H1 (cell line): ENCODE measurements around the gene TYK2.

Experiments
- EZH2 ChIP-seq: fragments of 200-600 bp; sonication (generic); IDR thresholded peaks from 2 replicates; pipeline ENCODE4 v1.7.1; 2012; ENCODE audit warnings: low read depth, mild to moderate bottlenecking, moderate library complexity, low read length, inconsistent platforms; ENCODE audit not compliant: severe bottlenecking
- FOSL1 ChIP-seq: IDR thresholded peaks from 2 replicates; pipeline ENCODE4 v1.6.1; 2011; ENCODE audit warnings: mild to moderate bottlenecking, low read depth, low read length, moderate library complexity; ENCODE audit not compliant: insufficient read depth
- GABPA ChIP-seq: IDR thresholded peaks from 2 replicates; pipeline ENCODE4 v1.6.1; 2011; ENCODE audit warnings: mild to moderate bottlenecking, low read length, moderate library complexity, borderline replicate concordance; ENCODE audit not compliant: insufficient read depth
- NANOG ChIP-seq: IDR thresholded peaks from 2 replicates; pipeline ENCODE4 v1.6.1; 2011; ENCODE audit warnings: low read length, low read depth, mild to moderate bottlenecking, inconsistent platforms; ENCODE audit not compliant: insufficient read depth, poor library complexity, severe bottlenecking
- POLR2A ChIP-seq, 2 experiments: IDR thresholded peaks; 1 replicate in 1 of 2; 2 replicates in 1 of 2; pipeline ENCODE4 v1.6.1; 2011; ENCODE audit warnings: low read depth in 2 of 2, low read length in 2 of 2, mild to moderate bottlenecking in 2 of 2; ENCODE audit errors: control extremely low read depth in 1 of 2
- POLR2AphosphoS5 ChIP-seq: IDR thresholded peaks from 2 replicates; pipeline ENCODE4 v1.6.1; 2011; ENCODE audit warnings: low read depth, low read length
- RFX5 ChIP-seq: IDR thresholded peaks from 2 replicates; pipeline ENCODE4 v1.6.1; 2011; ENCODE audit warnings: low read depth, low read length, improper control_type of control experiment, borderline replicate concordance
- TF ChIP-seq, protein P1 (sequence below), 3 experiments: IDR thresholded peaks; 1 replicate in 2 of 3; 2 replicates in 1 of 3; pipeline versions ENCODE4 v1.5.1 to v1.6.1; 2011; ENCODE audit warnings: low read length in 3 of 3, mild to moderate bottlenecking in 3 of 3, inconsistent platforms in 2 of 3, low read depth in 1 of 3, moderate library complexity in 1 of 3; ENCODE audit not compliant: insufficient read depth in 1 of 3; ENCODE audit errors: control extremely low read depth in 1 of 3
- TF ChIP-seq, protein P2 (sequence below): IDR thresholded peaks from 2 replicates; pipeline ENCODE4 v1.6.1; 2012; ENCODE audit warnings: low read length, inconsistent platforms

DNA sequence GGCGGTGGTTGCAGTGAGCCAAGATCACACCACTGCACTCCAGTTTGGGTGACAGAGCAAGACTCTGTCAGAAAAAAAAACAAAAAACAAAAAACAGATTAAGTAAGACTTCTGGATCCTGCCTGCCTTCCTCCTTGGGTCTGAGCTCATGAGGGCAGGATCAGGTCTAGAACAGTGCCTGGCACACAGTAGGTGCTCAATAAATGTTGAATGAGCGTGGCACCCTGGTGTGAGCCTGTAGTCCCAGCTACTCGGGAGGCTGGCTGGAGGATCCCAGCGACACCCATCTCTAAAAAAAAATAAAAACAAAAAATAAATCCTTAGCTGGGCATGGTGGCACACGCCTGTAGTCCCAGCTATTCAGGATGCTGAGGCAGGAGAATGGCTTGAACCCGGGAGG, 25.8 kb upstream of the TYK2 start:
- TF ChIP-seq GABPA (no peak), RFX5 (no peak), POLR2A (IDR thresholded peaks at IDR 0.05; ENCODE audit: control extremely low read depth in 1 of 2, low read depth in 2 of 2, low read length in 2 of 2) (no peak), FOSL1 (no peak), EZH2 (no peak), POLR2AphosphoS5 (no peak), NANOG (no peak)
- TF ChIP-seq, protein P1, sequence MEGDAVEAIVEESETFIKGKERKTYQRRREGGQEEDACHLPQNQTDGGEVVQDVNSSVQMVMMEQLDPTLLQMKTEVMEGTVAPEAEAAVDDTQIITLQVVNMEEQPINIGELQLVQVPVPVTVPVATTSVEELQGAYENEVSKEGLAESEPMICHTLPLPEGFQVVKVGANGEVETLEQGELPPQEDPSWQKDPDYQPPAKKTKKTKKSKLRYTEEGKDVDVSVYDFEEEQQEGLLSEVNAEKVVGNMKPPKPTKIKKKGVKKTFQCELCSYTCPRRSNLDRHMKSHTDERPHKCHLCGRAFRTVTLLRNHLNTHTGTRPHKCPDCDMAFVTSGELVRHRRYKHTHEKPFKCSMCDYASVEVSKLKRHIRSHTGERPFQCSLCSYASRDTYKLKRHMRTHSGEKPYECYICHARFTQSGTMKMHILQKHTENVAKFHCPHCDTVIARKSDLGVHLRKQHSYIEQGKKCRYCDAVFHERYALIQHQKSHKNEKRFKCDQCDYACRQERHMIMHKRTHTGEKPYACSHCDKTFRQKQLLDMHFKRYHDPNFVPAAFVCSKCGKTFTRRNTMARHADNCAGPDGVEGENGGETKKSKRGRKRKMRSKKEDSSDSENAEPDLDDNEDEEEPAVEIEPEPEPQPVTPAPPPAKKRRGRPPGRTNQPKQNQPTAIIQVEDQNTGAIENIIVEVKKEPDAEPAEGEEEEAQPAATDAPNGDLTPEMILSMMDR (IDR thresholded peaks at IDR 0.05; ENCODE audit: control extremely low read depth in 1 of 3, insufficient read depth in 1 of 3, low read depth in 1 of 3, low read length in 3 of 3) = no peak
- TF ChIP-seq, protein P2, sequence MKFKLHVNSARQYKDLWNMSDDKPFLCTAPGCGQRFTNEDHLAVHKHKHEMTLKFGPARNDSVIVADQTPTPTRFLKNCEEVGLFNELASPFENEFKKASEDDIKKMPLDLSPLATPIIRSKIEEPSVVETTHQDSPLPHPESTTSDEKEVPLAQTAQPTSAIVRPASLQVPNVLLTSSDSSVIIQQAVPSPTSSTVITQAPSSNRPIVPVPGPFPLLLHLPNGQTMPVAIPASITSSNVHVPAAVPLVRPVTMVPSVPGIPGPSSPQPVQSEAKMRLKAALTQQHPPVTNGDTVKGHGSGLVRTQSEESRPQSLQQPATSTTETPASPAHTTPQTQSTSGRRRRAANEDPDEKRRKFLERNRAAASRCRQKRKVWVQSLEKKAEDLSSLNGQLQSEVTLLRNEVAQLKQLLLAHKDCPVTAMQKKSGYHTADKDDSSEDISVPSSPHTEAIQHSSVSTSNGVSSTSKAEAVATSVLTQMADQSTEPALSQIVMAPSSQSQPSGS = no peak
